ENCODE measurements around the gene ZFP37. TPM values are rescaled to one million over a fixed set of nuclear protein-coding genes. Genes with fewer than 3 reads are reported as not detected.
A peak's percentile ranks its signal among the peaks of the same experiment; 100 is the strongest.
"Not testable (repeated sequence)": the region's sequence is repeated elsewhere in the genome, so short reads cannot be mapped to it uniquely, and the experiment has no call there.

Gene ZFP37
- 27.8 TPM for total RNA-seq

DNA sequence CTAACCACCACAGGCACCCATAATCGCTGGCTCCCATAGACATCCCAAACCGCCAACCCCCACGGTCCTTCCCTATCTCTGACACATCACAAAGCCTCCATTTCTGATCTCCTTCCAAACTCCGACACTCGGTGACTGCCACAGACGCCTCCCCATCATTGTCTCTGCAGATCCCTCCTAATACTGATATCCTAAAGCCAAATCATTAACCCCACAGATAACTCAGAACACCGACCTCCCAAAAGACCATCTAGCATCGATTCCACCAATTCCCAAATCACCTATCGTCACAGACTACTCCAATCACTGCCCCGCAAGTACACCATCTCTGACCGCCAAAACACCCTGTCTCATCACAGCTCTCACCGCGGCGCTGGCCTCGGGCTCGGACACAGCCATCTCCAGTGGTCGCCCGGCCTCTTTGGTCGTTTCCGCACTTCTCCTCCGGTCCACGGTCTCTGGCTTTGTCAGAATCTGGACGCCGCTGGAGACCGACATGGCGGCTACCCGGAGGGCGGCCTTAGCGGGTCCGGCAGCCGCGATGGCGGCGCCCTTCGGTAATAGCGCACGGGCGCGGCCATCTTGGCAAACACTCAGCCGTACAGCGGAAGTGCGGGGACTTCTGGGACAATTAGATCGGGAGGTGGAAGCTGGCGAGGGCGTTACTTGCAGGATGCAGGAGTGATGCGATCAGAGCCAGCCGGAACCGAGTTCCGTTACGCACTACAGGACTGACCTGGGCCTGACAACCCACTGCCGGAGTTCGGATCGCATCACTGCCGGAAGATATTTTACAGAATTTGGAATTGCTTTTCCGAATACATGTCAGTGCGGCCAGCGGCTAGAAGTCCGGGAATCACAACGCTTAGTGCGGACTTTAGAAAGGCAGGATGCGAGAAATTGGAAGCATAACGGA lies at the start of gene ZFP37:
TSS of gene ZFP37 (minus strand) at position 534 of the 916 bp plus-strand sequence. CDS start at position 498, 36 bp downstream.
- DNase-seq = peak; percentile 89

DNA sequence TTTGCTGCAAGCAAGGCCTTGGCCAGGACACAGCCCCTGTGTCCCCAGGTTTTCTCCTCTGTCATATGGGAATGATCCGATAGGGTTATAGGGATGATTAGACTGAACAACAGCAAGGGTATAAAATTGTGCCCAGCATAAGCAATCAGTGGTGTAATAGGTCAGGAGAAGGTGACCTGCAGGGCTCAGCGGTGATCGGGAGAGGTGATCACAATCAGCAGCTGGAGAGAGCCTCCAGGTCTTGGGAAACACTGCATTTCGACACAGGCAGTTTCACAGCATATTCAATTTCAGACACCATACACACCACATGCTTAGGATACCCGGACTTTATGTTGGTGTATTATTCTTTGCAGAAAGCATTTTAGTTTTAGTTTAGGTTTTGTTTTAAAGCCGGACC lies 48.8 kb upstream of the ZFP37 start:
- DNase-seq = not testable (repeated sequence)

DNA sequence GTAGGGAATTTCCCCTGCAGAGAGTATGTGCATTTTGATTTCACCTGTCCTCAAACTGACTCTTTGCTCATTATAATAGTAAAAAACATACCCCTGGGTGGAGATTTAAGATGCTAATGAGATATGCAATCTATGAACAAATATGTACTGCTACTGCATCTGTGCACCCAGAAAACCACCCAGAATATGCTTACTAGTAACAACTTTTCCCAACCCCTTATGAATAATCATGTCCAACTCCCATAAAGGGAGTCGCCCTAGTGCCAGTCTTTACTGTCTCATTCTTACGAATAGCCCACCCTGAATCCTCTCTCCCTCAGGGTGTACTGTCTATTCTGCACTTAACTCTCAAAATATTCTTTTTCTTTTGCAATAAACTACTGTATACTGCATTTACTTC lies 39.0 kb upstream of the ZFP37 start:
- DNase-seq = no peak

DNA sequence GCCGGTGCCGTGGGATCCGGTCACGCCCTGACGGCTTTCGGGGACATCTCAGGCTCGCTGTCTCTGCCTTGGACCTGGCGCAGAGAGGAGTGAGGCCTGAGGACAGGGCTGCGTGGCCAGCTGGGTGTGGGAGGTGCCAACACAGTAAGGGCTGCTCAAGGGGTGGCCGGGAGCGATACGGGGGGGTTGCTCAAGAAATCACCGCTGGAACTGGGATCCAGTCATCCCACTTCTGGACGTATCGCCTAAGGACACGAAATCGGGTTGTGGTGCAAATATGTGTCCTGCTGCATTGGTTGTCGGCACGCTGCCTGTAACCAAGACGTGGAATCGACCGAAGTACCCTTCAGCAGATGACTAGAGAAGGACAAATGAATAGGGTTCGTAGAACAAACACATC lies 33.4 kb upstream of the ZFP37 start:
- DNase-seq = not testable (repeated sequence)

DNA sequence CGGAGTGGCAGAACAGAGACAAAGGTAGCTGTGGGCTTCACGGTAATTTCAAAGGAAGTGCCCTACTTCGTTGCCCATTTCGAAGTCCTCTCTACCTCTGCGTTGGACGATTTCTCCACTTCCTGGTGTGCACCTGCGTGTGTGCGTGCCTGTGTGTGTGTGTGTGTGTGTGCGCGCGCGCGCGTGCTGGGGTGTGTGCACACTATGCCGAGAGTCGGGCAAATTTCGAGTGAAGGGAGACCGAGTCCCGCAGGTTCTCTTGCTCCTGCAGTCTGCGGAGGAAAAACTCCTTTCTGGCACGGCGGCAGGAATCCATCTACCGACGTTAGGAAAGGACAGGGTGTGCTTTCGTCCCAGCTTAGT lies 32.6 kb upstream of the ZFP37 start:
- not testable (repeated sequence) for DNase-seq

DNA sequence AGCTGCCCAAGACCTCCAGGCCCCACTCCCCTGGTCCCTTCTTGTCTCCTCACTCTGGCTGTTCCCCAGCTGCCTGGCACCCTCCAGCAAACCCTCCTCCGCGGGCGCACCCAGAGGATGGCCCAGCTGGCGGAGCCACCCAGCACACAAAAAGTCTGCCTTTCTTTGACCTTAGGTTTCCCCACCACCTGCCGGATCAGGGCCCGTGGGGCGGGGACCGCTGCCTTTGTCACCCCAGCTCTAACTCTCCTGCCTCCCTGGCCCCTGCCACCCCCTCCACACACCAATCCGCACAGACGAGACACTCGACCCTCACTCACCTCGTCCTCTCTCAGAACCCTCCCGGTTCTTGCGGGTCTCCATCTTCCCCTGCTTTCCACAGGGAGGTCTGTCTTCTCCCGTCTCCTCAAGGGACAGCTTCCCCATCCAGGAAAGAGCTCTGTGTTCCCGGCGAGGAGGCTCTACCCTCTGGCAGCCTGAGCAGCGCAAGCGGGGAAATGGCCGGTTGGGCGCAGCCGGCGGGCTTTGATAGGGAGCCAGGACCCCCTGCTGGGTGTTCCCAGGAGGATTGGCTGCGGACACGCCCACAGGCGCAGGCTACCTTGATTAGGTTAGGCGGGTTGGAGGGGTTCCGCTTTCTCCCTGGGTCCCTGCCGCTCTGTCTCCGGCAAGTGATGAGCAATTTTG lies 32.1 kb upstream of the ZFP37 start:
- DNase-seq = not testable (repeated sequence)

DNA sequence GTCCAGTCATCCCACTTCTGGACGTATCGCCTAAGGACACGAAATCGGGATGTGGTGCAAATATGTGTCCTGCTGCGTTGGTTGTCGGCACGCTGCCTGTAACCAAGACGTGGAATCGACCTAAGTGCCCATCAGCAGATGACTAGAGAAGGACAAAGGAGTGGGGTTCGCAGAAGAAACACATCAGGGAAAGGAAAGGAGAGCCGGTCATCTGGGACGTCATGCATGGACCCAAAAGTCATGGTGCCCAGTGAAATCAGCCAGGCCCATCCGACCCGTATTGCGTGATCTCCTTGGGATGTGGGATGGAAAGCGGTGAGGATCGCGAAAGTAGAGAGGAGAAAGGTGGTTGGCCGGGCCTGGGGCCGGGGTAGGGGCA lies 6.4 kb upstream of the ZFP37 start:
- DNase-seq = not testable (repeated sequence)

DNA sequence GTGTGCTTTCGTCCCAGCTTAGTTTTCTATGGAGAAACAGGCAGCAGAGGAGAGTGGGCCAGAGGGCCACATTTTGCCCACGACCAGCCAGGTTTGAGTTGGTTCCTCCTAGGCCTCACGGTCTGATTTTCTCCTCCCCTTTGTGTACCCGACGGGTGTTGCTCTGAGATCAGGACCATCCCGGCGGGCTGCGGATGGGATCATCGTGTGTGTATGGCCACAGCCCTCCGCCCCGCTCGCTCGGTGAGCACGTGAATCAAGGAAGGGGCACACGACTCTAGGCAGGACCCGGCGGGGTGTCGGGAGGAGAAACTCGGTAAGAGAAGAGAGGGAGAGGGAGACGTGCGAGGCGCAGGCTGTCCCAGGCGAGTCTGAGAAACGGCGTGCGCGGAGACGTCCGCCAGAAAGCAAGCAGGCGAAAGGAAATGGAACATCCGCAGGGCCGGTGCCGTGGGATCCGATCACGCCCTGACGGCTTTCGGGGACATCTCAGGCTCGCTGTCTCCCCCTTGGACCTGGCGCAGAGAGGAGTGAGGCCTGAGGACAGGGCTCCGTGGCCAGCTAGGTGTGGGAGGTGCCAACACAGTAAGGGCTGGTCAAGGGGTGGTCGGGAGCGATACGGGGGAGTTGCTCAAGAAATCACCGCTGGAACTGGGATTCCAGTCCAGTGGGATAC lies 5.9 kb upstream of the ZFP37 start:
- DNase-seq = not testable (repeated sequence)

DNA sequence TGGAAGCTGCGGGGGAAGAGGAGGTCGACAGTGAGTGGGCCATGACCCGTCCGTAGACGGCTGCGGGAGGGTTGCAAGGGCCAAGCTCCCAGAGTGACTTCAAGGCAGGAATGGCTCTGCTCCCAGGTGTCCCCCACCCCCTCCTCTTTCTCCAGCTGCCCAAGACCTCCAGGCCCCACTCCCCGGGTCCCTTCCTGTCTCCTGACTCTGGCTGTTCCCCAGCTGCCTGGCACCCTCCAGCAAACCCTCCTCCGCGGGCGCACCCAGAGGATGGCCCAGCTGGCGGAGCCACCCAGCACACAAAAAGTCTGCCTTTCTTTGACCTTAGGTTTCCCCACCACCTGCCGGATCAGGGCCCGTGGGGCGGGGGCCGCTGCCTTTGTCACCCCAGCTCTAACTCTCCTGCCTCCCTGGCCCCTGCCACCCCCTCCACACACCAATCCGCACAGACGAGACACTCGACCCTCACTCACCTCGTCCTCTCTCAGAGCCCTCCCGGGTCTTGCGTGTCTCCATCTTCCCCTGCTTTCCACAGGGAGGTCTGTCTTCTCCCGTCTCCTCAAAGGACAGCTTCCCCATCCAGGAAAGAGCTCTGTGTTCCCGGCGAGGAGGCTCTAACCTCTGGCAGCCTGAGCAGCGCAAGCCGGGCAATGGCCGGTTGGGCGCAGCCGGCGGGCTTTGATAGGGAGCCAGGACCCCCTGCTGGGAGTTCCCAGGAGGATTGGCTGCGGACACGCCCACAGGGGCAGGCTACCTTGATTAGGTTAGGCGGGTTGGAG lies 4.7 kb upstream of the ZFP37 start:
- not testable (repeated sequence) for DNase-seq

DNA sequence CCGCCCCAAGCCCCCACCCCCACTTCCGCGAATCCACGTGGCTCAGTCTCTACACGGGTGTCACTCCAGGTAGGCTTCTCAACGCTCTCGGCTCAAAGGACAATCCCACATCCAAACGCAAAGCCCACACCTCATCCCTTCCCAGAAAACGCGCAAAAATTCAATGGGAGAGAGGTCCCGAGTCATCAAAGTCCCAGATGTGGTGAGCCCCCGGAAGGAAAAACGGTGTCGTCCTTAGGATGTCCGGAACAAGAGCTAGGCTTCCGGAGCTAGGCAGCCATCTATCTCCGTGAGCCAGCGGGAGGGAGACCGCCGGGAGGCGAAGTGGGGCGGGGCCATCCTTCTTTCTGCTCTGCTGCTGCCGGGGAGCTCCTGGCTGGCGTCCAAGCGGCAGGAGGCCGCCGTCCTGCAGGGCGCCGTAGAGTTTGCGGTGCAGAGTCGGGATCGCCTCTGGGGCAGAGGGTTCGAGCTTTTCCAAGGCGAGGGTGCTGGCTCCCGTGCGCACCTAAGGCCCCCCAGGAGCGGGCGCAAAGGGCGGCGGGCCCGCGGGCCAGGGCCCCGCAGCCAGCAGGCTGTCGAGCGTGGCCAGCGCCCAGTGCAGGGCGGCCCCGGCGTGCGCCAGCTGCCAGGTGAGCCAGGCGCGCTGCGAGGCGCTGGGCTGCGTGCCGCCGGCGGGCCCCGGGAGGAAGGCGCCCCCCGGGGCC lies 3.2 kb upstream of the ZFP37 start:
- not testable (repeated sequence) for DNase-seq

DNA sequence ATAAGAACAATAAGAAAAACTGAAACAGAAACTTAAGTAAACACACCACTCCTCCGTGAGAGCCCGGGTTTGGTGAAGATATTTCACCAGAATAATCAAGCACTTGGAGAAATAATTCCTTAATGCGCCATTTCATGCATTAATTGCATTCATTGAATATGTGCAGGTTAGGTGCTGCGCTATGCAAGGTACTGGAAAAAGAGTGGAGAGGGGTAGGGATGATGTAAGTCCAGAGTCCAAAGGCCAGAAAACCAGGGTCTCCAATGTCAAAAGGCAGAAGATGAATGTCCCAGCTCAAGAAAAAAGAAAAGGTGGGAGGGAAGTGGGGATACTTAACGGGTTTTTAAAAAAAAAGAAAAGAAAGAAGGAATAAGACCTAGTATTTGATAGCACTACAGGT lies 669 bp upstream of the ZFP37 start:
- no peak for DNase-seq

DNA sequence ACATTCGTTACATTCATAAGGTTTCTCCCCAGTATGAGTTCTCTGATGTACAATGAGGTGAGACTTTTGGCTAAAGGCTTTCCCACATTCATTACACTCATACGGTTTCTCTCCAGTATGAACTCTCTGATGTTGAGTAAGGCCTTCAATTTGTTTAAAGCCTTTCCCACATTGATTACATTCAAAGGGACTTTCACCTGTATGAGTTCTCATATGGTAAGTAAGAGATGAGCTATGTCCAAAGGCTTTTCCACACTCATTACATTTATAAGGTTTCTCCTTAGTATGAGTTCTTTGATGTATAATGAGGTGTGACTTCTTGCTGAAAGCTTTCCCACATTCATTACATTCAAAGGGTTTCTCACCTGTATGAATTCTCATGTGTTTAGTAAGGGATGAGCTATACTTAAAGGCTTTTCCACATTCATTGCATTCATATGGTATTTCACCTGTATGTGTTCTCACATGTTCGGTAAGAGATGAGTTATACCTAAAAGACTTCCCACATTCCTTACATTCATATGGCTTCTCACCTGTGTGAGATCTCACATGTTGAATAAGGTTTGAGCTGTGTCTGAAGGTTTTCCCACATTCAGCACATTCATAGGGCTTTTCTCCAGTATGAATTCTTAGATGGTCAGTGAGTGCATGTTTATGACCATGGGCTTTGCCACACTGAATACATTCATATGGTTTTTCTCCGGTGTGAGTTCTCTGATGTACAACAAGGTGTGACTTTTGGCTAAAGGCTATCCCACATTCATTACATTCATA lies 13.5 kb downstream of the ZFP37 start:
- no peak for DNase-seq

DNA sequence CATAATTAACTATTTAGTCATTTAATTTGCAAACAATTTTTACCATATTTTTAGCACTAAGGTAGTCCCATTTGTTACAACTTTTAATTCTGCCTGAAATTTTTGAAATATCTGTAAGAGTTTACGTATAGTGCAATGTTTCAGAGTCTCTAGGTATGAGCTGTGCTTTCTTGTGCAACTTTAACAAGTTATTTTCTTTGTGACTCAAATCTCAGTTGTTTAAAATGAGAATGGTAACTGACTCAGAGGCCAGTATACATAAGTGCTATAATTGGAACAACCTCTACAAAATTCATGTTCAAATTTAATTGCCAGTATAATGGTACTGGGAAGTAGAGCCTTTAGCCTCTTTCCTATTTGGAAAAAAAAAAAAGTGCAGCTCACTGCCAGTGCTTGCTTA lies 30.3 kb downstream of the ZFP37 start:
- no peak for DNase-seq

DNA sequence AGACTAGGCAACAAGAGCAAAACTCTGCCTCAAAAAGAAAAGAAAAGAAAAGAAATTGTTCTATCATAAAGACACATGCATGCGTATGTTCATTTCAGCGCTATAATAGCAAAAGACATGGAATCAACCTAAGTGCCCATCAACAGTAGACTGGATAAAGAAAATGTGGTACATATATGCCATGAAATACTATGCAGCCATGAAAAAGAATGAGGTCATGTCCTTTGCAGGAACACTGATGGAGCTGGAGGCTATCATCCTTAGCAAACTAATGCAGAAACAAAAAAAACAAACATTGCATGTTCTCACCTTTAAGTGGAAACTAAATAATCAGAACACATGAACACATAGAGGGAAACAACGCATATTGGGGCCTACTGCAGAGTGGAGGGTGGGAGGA lies 38.3 kb downstream of the ZFP37 start:
- no peak for DNase-seq

DNA sequence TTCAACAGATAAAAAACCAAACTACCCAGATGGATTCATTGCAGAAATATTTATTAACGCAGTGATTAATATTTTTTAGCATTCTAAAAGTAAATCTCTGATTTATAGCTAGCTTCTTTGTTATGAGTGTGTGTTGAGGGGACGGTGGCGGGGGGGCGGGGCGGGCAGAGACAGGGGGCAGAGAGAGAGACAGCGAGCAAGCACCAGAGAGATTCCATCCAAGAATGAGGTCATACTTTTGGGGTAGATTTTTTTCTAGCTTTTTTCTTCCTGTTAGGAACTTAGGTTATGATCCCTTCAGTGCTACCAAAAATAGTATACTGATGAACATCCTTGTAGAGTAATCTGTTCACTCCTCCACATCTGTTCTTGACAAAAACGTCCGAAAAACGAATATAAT lies 44.0 kb downstream of the ZFP37 start:
- DNase-seq = no peak

DNA sequence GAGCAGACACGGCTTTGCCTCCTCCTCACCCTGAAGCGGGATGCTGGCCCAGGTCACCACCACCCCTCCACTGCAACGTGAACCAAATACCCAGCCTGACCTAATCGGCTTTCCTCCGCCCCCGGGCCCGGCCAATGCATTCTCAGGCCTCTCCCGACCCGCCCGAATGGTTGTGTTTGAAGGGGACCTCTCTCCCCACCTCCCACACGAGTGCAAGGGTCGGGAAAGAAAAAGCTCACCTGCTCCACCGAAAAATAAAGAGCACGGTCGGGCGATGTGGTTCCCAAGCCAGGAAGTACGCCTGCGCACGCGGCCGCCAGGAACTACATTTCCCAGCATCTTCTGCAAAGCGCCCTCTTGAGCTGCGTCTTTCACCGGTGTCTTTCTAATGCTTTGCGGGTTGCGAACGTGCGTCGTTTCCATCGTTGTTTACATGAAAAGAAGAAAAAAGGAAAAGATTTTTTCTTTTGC lies 44.6 kb downstream of the ZFP37 start, which contains the start of gene ZNF883:
TSS of gene ZNF883 (minus strand) at position 282 of the 471 bp plus-strand sequence.
- peak; percentile 51 for DNase-seq

DNA sequence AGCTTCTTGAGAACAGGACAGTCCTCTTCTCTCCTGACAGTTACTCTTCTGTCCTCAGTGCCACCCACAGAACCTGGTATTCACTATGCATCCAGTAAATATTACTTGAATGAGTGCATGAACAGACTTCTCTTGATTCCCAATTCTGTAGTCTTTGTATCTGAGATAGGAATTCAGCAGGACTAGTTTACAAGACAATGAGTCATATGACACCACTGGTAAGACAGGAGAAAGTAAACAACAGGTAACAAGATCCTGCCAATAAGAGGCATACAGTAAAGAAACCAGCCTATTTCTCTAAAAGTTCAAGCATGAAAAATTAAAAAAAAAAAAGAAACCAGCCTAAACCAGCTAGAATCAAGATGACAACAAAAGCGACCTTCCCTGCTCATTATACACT lies 50.7 kb downstream of the ZFP37 start:
- DNase-seq = no peak

DNA sequence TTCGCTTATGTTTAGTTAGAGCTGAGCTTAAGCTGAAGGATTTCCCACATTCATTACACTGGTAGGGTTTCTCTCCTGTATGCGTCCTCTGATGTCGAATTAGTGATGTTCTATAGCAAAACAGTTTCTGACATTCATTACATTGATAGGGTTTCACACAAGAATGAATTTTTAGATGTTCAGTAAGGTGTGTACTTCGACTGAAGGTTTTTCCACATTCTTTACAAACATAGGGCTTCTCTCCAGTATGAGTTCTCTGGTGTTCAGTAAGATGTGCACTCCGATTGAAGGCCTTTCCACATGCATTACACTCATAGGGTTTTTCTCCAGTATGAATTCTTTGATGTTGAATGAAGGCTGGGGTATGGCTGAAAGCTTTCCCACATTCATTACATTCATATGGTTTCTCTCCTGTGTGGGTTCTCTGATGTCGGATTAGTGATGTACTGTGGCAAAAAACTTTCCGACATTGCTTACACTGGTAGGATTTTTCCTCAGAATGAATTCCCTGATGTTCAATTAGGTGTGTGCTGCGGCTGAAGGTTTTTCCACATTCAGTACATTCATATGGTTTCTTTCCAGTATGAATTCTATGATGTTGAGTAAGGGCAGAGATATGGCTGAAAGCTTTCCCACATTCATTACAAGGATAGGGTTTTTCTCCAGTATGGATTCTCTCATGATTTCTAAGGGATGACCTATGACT lies 59.1 kb downstream of the ZFP37 start:
- DNase-seq = no peak
